Hematopoietic multipotent progenitor cell treated with erythropoietin and hydrocortisone succinate and interleukin-3 and kit ligand, for 17 days (in vitro differentiated cells): ENCODE data around the gene RIOK1.
"Not testable (repeated sequence)": the region's sequence is repeated elsewhere in the genome, so short reads cannot be mapped to it uniquely, and the experiment has no call there.

Experiments
- DNase-seq: peaks from one replicate; pipeline ENCODE4 v3.0.0-alpha.2; 2015; ENCODE audit warnings: low spot score

RIOK1 gene

DNA sequence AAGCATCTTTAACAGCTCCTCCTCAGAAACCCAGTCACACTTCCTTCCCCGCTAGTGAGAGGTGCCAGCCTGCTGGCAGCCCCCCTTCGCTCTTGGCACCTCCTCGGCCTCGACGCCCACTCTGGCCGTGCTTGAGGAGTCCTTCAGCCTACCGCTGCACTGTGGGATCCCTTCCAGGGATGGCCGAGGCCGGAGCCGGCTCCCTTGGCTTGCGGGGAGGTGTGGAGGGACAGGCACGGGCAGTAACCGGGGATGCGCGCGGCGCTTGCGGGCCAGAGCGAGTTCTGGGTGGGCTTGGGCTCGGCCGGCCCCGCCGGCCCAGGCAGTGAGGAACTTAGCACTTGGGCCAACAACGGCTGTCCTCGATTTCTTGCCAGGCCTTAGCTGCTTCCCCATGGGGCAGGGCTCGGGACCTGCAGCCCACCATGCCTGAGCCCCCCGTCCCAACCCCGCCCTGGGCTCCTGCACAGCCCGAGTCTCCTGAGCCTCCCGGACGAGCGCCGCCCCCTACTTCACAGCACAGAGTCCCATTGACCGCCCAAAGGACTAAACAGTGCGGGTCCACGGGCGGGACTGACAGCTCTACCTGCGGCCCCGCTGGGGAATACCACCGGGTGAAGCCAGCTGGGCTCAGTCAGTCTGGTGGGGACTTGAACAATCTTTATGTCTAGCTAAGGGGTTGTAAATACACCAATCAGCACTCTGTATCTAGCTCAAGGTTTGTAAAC is 51.6 kb downstream of the RIOK1 start:
- DNase-seq = no peak

DNA sequence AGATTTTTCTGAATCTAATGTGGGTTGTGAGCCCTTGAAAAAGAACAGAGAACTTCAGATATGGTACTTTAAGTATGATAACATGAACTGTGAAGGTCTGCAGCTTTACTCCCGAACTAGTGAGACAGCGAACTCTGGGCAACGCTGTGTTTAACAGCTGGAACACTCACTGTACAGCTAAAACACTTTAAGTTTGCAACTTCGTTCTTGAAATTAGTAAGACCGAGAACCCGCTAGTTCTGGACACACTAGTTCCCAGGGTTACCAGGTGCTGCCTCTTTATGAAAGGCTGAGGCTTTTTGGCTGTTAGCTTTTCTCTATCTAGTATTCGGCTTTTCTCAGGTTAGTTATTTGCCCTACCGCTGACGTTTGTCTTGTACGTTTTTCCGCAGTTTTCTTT is 52.9 kb downstream of the RIOK1 start:
- no peak for DNase-seq

DNA sequence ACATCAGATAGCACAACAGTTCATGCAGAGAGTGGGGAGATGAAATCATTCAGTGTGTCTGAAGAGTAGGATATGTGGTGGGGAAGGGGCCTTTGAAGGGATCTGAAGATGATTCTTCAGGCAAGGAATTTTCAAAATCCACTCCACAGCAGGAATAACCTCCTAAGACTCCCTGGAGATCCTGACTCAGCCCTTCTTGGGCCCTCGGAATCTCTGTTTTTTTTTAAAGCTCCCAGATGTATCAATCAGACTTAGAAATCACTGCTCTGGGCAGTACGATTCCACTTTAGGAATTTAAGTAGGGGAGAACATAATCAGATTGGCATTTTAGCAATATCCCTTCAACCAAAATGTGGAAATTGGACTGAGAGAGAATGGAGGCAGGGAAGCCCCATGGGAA is 55.5 kb downstream of the RIOK1 start:
- DNase-seq = no peak

DNA sequence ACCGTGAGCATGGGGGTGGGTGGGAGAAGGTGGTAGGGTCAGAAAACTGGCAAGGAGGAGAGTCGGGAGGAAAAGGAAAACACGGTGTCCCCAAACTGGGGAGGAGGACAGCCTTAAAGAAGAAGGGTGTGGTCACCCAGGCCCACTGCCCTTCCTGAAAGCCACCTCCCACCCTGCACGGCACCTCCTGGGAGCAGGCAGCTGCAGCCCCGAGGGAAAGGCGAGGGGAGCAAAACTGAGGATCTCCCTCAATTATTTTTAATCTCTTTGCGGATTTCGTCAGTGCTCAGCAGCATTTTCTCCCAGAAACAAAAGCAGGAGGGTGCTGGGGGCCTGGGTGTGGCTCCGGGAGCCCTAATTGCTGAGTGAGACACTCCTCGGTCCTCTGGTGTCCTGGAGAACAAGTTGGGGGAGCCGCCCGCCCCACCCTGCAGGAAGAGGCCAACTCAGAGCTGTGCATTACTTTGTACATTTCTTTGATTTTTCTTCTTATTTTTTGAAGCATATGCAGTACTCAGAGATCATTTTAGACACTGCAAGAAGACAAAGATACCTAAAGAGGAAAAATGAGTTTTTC is 56.4 kb downstream of the RIOK1 start:
- no peak for DNase-seq

GRCh38 chr6:7446619-7447325 is 57.2 kb downstream of the RIOK1 start:
- DNase-seq = no peak

GRCh38 chr6:7448232-7448631 is 58.6 kb downstream of the RIOK1 start:
- no peak for DNase-seq

GRCh38 chr6:7449018-7449417 is 59.4 kb downstream of the RIOK1 start:
- DNase-seq = no peak

DNA sequence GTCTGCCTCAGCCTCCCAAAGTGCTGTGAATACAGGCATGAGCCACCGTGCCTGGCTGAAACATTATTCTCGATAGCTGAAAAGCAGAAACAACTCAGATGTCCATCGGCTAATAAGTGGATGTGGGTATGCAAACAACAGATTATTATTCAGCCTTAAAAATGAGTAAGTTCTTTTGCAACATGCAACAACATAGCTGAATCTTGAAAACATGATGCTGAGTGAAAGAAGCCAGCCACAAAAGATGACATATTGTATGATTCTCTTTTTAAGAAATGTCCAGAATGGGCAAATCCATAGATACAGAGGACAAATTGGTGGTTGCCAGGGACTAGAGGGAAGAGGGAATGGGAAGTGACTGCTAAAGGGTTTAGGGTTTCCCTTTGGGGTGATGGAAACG is 61.7 kb downstream of the RIOK1 start:
- DNase-seq = no peak

DNA sequence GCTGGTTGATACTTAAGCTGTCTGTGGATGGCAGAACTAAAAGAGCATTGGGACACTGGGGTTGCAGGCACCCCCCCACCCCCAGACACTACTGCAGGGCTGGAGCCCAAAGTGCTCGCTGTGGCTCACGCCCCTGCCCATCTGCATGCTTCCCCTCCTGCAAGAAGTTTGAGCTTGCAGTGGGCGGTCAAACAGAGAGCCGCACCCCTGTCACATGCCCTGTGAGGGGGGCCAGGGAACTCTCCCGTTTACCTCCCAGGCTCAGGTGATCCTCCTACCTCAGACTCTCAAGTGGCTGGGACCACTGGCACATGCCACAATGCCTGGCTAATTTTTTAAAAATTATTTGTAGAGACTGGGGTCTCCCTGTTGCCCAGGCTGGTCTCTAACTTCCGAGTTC is 63.3 kb downstream of the RIOK1 start:
- no peak for DNase-seq

DNA sequence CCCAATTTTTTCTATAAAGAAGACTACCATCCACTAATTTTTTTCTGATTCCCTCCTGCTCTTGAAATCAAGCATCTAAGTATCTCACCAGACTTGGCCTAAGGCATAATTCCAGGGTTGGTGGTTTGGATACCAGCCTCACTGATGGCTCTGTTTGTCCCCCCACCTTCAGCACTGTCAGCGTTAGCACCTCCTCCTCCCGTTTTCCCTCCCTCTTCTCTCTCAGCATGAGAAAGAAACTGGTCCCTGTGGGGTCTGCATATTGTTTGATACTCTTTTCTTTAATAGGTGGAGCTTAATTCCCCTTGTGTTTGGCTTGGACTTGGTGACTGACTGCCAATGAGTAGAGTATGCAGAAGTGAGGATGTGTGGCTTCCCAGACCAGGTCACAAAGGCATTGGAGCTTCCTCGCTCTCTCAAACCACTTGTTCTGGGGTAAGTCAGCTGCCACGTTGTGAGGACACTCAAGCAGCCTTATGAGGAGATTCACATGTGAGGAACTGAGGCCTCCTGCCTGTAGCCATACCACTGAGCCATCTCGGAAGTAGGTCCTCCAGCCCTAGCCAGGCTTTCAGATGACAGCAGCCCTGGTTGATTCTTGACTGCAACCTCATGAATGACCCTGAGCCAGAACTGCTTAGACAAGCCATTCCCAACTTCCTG is 65.2 kb downstream of the RIOK1 start:
- DNase-seq = no peak

- not testable (repeated sequence) for DNase-seq
Measured at GRCh38 chr6:7456302-7456701, 66.7 kb downstream of the RIOK1 start.

DNA sequence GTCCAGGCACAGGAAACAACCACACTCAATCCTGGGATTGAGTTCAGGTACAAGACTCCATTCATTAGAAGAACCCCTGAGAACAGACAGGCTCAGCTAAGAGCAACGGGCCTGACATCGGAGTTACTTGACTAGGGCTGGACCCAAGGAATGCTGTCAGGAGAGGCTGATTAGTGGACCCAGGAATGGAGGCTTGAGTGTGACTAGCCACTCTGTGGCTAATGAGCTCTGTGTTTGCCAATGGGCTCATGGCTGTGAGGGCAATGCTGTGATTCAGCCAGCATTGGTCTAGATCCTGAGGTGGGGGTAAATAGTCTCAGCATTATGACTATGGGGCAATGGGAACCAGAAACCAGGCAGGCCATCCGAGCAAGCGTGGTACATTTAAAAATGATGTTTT is 71.8 kb downstream of the RIOK1 start:
- DNase-seq = no peak

- no peak for DNase-seq
Measured at GRCh38 chr6:7463785-7464184, 74.2 kb downstream of the RIOK1 start.

GRCh38 chr6:7467007-7467897 is 77.6 kb downstream of the RIOK1 start:
- DNase-seq = no peak
